AG10803 (cell line): Measurements from ENCODE around the gene OPRD1.

Experiments
- DNase-seq: peaks from one replicate; pipeline ENCODE4 v3.0.0; 2010; ENCODE audit warnings: low read depth
- H3K4me3 ChIP-seq: 2 replicates; pipeline ENCODE4 v1.5.1; 2011; ENCODE audit warnings: mild to moderate bottlenecking, low read length, control low read depth
- CTCF ChIP-seq: conservative IDR thresholded peaks from 2 replicates; pipeline ENCODE4 v1.5.1; 2011; ENCODE audit warnings: mild to moderate bottlenecking, low read length, control low read depth, inconsistent platforms

The OPRD1 gene

GRCh38 chr1:28893403-28894102 lies 81.6 kb downstream of the OPRD1 start:
- H3K4me3 ChIP-seq, result no peak overlapping the region
- peak; percentile 64 for TF ChIP-seq CTCF
- DNase-seq, result peak; percentile 66

- TF ChIP-seq CTCF, result no peak
- no peak for DNase-seq
Observed at GRCh38 chr1:28894785-28895184, 82.8 kb downstream of the OPRD1 start.

GRCh38 chr1:28895896-28896608 lies 84.1 kb downstream of the OPRD1 start:
- peak; percentile 21 for DNase-seq
- H3K4me3 ChIP-seq, result no peak overlapping the region
- TF ChIP-seq CTCF, result no peak

More at GRCh38 chr1:28894785-28895184, 82.8 kb downstream of the OPRD1 start:
- H3K4me3 ChIP-seq, result no peak overlapping the region

GRCh38 chr1:28896609-28896986 lies 84.6 kb downstream of the OPRD1 start:
- no peak overlapping the region for H3K4me3 ChIP-seq
- no peak for TF ChIP-seq CTCF
- DNase-seq, result no peak

- H3K4me3 ChIP-seq, result no peak overlapping the region
- no peak for TF ChIP-seq CTCF
- no peak for DNase-seq
Observed at GRCh38 chr1:28897789-28898188, 85.8 kb downstream of the OPRD1 start.

- no peak for TF ChIP-seq CTCF
- no peak for DNase-seq
- no peak overlapping the region for H3K4me3 ChIP-seq
Observed at GRCh38 chr1:28898405-28898881, 86.5 kb downstream of the OPRD1 start.

- H3K4me3 ChIP-seq, result no peak overlapping the region
- no peak for TF ChIP-seq CTCF
- no peak for DNase-seq
Observed at GRCh38 chr1:28899267-28899666, 87.3 kb downstream of the OPRD1 start.
